ENCODE results near the gene TMEM259. TPM values are rescaled to one million over a fixed set of nuclear protein-coding genes. Genes with fewer than 3 reads are reported as not detected.

The TMEM259 gene
- total and polyA plus RNA-seq, 9 of the 15 experiments (the other 6 are each of a cell fraction or from before 2014, with no cell fraction given): 0.52 to 231 (median 63.6) TPM

GRCh38 chr19:1039646-1040475 lies 18.9 kb upstream of the TMEM259 start, which contains the start of gene ABCA7 (continued):
- TF ChIP-seq RNF219 (CRISPR knock-in tag; IDR thresholded peaks at IDR 0.05): no peak
- no peak for TF ChIP-seq NCOA6 (IDR thresholded peaks at IDR 0.05)
- peak; percentile 90 for TF ChIP-seq NFYB (IDR thresholded peaks at IDR 0.05; ENCODE audit: extremely low read depth, insufficient read length)
- TF ChIP-seq CREB3L1 (IDR thresholded peaks at IDR 0.05; ENCODE audit: borderline replicate concordance, low read depth): no peak
- peak; percentile 29 for TF ChIP-seq RBBP5 (IDR thresholded peaks at IDR 0.05; ENCODE audit: borderline replicate concordance, insufficient read depth, low read length, poor library complexity, severe bottlenecking)
- TF ChIP-seq CBX3 (IDR thresholded peaks at IDR 0.05; ENCODE audit: borderline replicate concordance in 1 of 2, low read length in 2 of 2): no peak
- no peak for TF ChIP-seq PHF21A (IDR thresholded peaks at IDR 0.05; ENCODE audit: borderline replicate concordance, low read depth)
- TF ChIP-seq THAP12 (CRISPR knock-in tag; IDR thresholded peaks at IDR 0.05): peak; percentile 6; the same call in 1 of the 2 replicates
- no peak for TF ChIP-seq MAFG (tag; conservative IDR thresholded peaks at IDR 0.05)
- TF ChIP-seq CTCF (IDR thresholded peaks at IDR 0.05 in 2 of 3, conservative IDR thresholded peaks at IDR 0.05 in 1 of 3; ENCODE audit: insufficient read depth in 2 of 3, low read depth in 1 of 3, low read length in 3 of 3): peak in 1 of 3 experiments; percentile 5; a peak in 1 of 6 replicates
- peak; percentile 98 for TF ChIP-seq ZNF24 (IDR thresholded peaks at IDR 0.05)
- TF ChIP-seq EGR1 (conservative IDR thresholded peaks at IDR 0.05): no peak
- TF ChIP-seq ZKSCAN3 (CRISPR knock-in tag; IDR thresholded peaks at IDR 0.05): no peak
- no peak for TF ChIP-seq PPARD (CRISPR knock-in tag; IDR thresholded peaks at IDR 0.05)
- TF ChIP-seq CREM (IDR thresholded peaks at IDR 0.05; ENCODE audit: low read depth): peak; percentile 87
- peak; percentile 30 for TF ChIP-seq SIRT6 (IDR thresholded peaks at IDR 0.05; ENCODE audit: low read depth, low read length)
- TF ChIP-seq E2F5 (CRISPR knock-in tag; IDR thresholded peaks at IDR 0.05): no peak
- TF ChIP-seq ZNF583 (CRISPR knock-in tag; IDR thresholded peaks at IDR 0.05): no peak
- TF ChIP-seq ZNF561 (CRISPR knock-in tag; conservative IDR thresholded peaks at IDR 0.05): 0 out of 2 replicates have a peak, but pooled peaks have one; percentile 28
